ENCODE data around the gene FAM107A. TPM values are rescaled to one million over a fixed set of nuclear protein-coding genes. Genes with fewer than 3 reads are reported as not detected.

The FAM107A gene
- polyA plus RNA-seq, 3 donors, result not detected

GRCh38 chr3:58563386-58564035, 13.7 kb downstream of the FAM107A start:
- Histone ChIP-seq H3K79me2 (ENCODE audit: insufficient read depth, low read length) (no peaks in the 10 kb centered on the region), H3K27ac (ENCODE audit: low read depth in 1 of 2, low read length in 2 of 2) (no peak overlapping the region), H4K20me1 (ENCODE audit: insufficient read depth, low read length) (no peaks in the 10 kb centered on the region), H2AFZ (ENCODE audit: insufficient read depth, low read depth, low read length, poor library complexity, severe bottlenecking) (no peak overlapping the region), H3K4me1 (ENCODE audit: control insufficient read depth in 1 of 2, insufficient read depth in 2 of 2, low read length in 2 of 2) (no peaks in the 10 kb centered on the region), H3K4me2 (replicated peaks; ENCODE audit: extremely low read depth, low read length, poor library complexity, severe bottlenecking) (no peak overlapping the region), H3K9me3 (replicated peaks in 1 of 2; ENCODE audit: control insufficient read depth in 1 of 2, insufficient read depth in 1 of 2, low read length in 2 of 2) (no peaks in the 10 kb centered on the region), H3K27me3 (ENCODE audit: control insufficient read depth in 2 of 2, insufficient read depth in 2 of 2, low read length in 2 of 2) (no peaks in the 10 kb centered on the region), H3K36me3 (replicated peaks in 1 of 2; ENCODE audit: control insufficient read depth in 1 of 2, insufficient read depth in 2 of 2, low read length in 2 of 2) (no peaks in the 10 kb centered on the region), H3K9ac (ENCODE audit: insufficient read depth, low read length, poor library complexity, severe bottlenecking) (no peak overlapping the region), H3K4me3 (replicated peaks in 1 of 3; ENCODE audit: low read depth in 2 of 3, low read length in 3 of 3) (no peak overlapping the region)
- DNase-seq, result no peak
- no peak overlapping the region for H3K4me3 Mint-ChIP-seq
- 96% methylated on average over 6 of the region's 6 CpGs for WGBS (ENCODE audit: insufficient coverage)
- no peak overlapping the region for H3K27ac Mint-ChIP-seq
- no peaks in the 10 kb centered on the region for H3K4me1 Mint-ChIP-seq
- H3K36me3 Mint-ChIP-seq, result no peaks in the 10 kb centered on the region
- peaks cover 1 to 4% (median 2%) of the 10 kb centered on the region in 3 donors for H3K27me3 Mint-ChIP-seq (ENCODE audit: low read depth in 3 of 3)
- no peak for TF ChIP-seq CTCF (IDR thresholded peaks at IDR 0.05)
- peaks cover 0 to 3% (median 2%) of the 10 kb centered on the region in 7 donors for H3K9me3 Mint-ChIP-seq
- intact Hi-C loops (cut with micrococcal nuclease), result no loop called here

- no peak overlapping the region for H3K27ac ChIP-seq (ENCODE audit: low read depth in 1 of 2, low read length in 2 of 2)
- H3K4me3 ChIP-seq (replicated peaks in 1 of 3; ENCODE audit: low read depth in 2 of 3, low read length in 3 of 3), result no peak overlapping the region
- Mint-ChIP-seq H3K9me3 (peaks cover 0 to 2% (median 0%) of the 10 kb centered on the region in 7 donors), H3K36me3 (no peaks in the 10 kb centered on the region), H3K27me3 (ENCODE audit: low read depth in 3 of 3) (peaks cover 1 to 4% (median 2%) of the 10 kb centered on the region in 3 donors), H3K27ac (peak overlapping the region in 1 of 7 donors; percentile 20), H3K4me3 (no peak overlapping the region), H3K4me1 (no peaks in the 10 kb centered on the region)
- H3K27me3 ChIP-seq (ENCODE audit: control insufficient read depth in 2 of 2, insufficient read depth in 2 of 2, low read length in 2 of 2), result no peaks in the 10 kb centered on the region
- H3K4me1 ChIP-seq (ENCODE audit: control insufficient read depth in 1 of 2, insufficient read depth in 2 of 2, low read length in 2 of 2), result no peaks in the 10 kb centered on the region
- H3K4me2 ChIP-seq (replicated peaks; ENCODE audit: extremely low read depth, low read length, poor library complexity, severe bottlenecking), result no peak overlapping the region
- no peak overlapping the region for H3K9ac ChIP-seq (ENCODE audit: insufficient read depth, low read length, poor library complexity, severe bottlenecking)
- no peaks in the 10 kb centered on the region for H3K9me3 ChIP-seq (replicated peaks in 1 of 2; ENCODE audit: control insufficient read depth in 1 of 2, insufficient read depth in 1 of 2, low read length in 2 of 2)
- no peak overlapping the region for H2AFZ ChIP-seq (ENCODE audit: insufficient read depth, low read depth, low read length, poor library complexity, severe bottlenecking)
- intact Hi-C loops (cut with micrococcal nuclease), result no loop called here
- H3K36me3 ChIP-seq (replicated peaks in 1 of 2; ENCODE audit: control insufficient read depth in 1 of 2, insufficient read depth in 2 of 2, low read length in 2 of 2), result no peaks in the 10 kb centered on the region
- no peaks in the 10 kb centered on the region for H3K79me2 ChIP-seq (ENCODE audit: insufficient read depth, low read length)
- no peaks in the 10 kb centered on the region for H4K20me1 ChIP-seq (ENCODE audit: insufficient read depth, low read length)
- WGBS (ENCODE audit: insufficient coverage), result 100% methylated on average over 1 of the region's 4 CpGs
- TF ChIP-seq CTCF (IDR thresholded peaks at IDR 0.05), result no peak
- DNase-seq, result no peak
These were observed 14.7 kb downstream of the FAM107A start for GRCh38 chr3:58562498-58562897.

Data from CD14-positive monocyte (primary cell).